Sigmoid colon (tissue), 4 donors: ENCODE results near the gene BZW1.

Experiments
- CTCF ChIP-seq, 4 experiments: fragments of 450-650 bp in 3 of 4; fragments of 200-600 bp in 1 of 4; IDR thresholded peaks; one replicate each; pipeline ENCODE4 v1.5.1; 2016 to 2019; ENCODE audit warnings: antibody characterized with exemption in 4 of 4, mild to moderate bottlenecking in 3 of 4, moderate library complexity in 2 of 4
- EP300 ChIP-seq, 4 donors: sonication (generic); formaldehyde crosslinking; IDR thresholded peaks; one replicate each; pipeline ENCODE4 v1.6.1; 2017; ENCODE audit warnings: antibody characterized with exemption in 4 of 4
- POLR2AphosphoS5 ChIP-seq, 4 donors: sonication (generic); formaldehyde crosslinking; IDR thresholded peaks; one replicate each; pipeline ENCODE4 v1.6.1; 2017; ENCODE audit warnings: antibody characterized with exemption in 4 of 4

GRCh38 chr2:200852605-200853004, 40.9 kb downstream of the BZW1 start:
- TF ChIP-seq POLR2AphosphoS5 (IDR thresholded peaks at IDR 0.05) (no peak), CTCF (IDR thresholded peaks at IDR 0.05) (no peak), EP300 (IDR thresholded peaks at IDR 0.05) (no peak)
